ENCODE results near the gene SFXN1.

Gene SFXN1

GRCh38 chr5:175544108-175544511, 65.8 kb downstream of the SFXN1 start:
- DNase-seq = no peak

DNA sequence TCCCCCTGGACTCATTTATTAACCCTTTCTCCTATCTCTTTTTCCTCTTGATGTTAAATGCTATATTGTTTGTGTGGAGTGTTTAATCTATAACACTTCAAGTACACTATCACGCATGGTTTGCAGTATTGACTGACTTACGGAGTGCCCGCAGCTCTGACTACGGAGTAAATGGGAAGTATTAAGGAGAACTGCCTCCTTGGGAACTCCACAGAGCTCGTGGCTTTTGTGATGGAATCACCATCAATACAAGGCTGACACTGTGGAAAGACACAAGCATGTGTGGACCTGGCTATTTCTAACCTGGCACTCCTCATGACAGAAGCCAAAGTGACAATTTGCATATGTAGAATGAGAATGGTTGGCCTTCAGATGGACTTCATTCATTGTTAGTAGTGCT, 66.2 kb downstream of the SFXN1 start:
- no peak for DNase-seq

- DNase-seq = no peak
Observed at GRCh38 chr5:175547842-175548241, 69.5 kb downstream of the SFXN1 start.

- DNase-seq = no peak
Observed at GRCh38 chr5:175548626-175549311, 70.4 kb downstream of the SFXN1 start.

GRCh38 chr5:175550055-175550805, 71.9 kb downstream of the SFXN1 start:
- no peak for DNase-seq

GRCh38 chr5:175551266-175551665, 72.9 kb downstream of the SFXN1 start:
- DNase-seq = no peak

DNA sequence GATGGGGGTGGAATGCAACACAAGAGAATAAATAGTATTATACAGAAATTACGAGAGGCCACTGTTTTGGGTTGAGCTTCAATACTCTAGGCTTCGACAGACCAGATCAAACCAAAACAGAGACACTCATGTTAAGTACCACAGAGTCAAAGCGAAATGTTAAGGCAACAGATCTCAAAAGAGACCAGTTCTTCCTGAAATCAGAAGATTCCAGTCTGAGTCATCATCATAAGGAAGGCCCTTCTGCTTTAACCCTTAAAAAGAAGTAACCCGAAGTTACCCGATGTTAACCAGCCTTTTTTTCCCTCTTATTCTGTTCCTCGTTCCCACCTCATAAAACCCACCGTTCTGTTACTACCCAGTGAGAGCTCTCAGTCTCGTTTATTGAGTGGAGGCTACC, 75.9 kb downstream of the SFXN1 start:
- no peak for DNase-seq

DNA sequence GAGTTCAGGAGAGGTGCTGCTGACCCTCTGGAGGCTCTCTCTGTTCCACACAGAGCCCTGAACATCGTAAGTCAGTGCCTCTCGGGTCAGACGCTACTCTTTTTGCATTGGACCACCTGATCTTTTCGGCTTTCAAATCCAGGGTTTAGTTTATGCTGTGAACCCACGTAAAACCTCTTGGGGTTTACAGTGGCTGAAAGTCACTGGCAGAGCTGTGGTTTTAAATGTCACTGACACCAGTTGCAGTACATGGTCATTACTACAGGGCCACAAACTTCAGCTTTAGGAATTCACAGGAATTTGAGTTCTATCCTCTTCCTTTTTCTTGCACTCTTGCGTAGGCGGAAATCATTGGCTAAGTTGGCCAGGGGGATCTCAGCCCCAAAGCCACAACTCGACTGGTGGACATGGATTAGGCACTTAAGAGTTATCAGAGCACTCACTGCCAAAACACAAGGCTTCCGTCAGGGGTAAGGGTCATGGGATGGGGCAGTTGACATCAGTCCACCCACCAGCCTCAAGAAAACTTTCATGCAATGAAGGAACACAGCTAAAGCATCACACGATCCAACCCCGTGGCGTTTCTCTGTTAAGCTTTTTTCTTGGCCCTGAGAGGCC, 76.9 kb downstream of the SFXN1 start:
- DNase-seq = no peak

DNA sequence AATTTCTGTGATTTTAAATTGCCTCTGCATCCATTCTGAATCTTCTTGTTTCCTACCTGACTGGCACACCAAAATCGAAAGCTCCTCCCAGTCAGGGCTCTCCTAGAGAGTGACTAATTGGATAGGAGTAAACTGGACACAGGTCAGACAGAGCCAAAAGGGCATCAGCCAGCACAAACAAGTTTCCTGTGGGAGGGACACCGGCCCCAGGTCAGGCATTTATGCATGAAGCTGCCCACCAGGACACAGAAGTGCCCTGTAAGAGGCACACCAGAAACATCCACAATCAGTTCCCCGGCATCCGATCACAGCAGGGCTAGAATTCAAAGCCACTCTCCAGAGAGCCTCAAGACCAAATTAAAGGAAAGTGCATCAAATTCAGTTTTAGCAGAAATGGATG, 78.4 kb downstream of the SFXN1 start:
- DNase-seq = no peak

GRCh38 chr5:175557778-175558177, 79.4 kb downstream of the SFXN1 start:
- DNase-seq = no peak

- no peak for DNase-seq
Observed at GRCh38 chr5:175558801-175559480, 80.6 kb downstream of the SFXN1 start.

- DNase-seq = no peak
Observed at GRCh38 chr5:175560011-175560410, 81.7 kb downstream of the SFXN1 start.

GRCh38 chr5:175561085-175561484, 82.7 kb downstream of the SFXN1 start:
- no peak for DNase-seq

- DNase-seq = no peak
Observed at GRCh38 chr5:175564716-175565115, 86.4 kb downstream of the SFXN1 start.

GRCh38 chr5:175566697-175567096, 88.3 kb downstream of the SFXN1 start:
- no peak for DNase-seq

DNA sequence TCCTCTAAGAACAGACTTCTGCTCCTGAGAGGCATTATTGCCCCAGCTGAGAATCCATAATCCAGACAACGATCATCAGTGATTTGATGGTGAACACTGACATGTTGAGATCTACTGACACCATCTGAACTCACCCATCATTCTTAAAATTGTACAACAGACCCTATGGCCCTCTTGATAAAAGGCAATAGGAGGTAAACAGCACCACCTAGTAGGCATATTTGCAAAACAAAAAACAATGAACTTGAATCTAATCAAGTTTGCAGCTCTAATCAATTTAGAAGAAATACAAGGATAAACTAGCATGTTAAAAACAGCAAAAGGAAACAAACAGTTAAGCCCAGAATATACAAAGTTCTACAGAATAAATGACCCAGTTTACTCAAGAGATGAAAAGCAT, 89.6 kb downstream of the SFXN1 start:
- no peak for DNase-seq

- no peak for DNase-seq
Observed at GRCh38 chr5:175569701-175570100, 91.3 kb downstream of the SFXN1 start.

DNA sequence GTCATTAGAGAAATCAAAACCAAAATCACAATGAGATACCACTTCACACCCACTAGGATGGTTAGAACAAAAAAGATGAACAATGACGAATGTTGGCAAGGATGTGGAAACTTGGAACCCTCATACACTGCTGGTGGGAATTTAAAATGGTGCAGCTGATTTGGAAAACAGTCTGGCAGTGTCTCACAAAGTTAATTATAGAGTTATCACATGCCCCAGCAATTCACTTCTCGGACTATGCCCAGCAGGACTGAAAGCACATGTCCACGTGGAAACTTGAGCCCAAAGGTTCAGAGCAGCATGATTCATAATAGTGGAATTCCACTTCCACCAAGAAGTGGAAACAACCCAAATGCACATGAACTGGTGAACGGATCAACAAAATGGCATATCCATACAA, 94.5 kb downstream of the SFXN1 start:
- no peak for DNase-seq

- no peak for DNase-seq
Observed at GRCh38 chr5:175573493-175574269, 95.3 kb downstream of the SFXN1 start.

DNA sequence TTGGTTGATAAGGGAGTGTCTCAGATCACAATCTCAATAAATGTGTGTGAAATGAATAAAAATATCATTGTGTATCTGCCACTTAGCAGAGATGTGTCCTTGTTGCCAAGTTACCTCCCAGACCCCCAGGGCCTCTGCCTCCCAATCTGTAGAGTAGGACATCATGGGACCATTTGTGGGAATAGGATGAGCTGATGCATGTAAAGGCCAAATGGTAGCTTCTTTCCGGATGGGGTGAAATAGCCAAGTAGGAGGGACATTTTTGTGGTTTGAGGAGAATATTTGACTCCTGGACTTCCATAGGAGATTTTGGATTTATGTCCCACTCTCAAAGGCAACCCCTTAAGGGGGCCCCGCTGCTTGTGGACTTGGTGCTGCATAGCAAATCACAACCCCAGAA, 96.9 kb downstream of the SFXN1 start:
- no peak for DNase-seq

GRCh38 chr5:175576096-175576495, 97.7 kb downstream of the SFXN1 start:
- DNase-seq = no peak

- DNase-seq = no peak
Observed at GRCh38 chr5:175576591-175576990, 98.2 kb downstream of the SFXN1 start.

Measured in activated naive CD4-positive, alpha-beta T cell (primary cell).